Measurements from ENCODE around the gene IGFALS. TPM values are rescaled to one million over a fixed set of nuclear protein-coding genes. Genes with fewer than 3 reads are reported as not detected.
"Not testable (repeated sequence)": the region's sequence is repeated elsewhere in the genome, so short reads cannot be mapped to it uniquely, and the experiment has no call there.

IGFALS gene
- total RNA-seq, 1 donor from 2014 or later: not detected

DNA sequence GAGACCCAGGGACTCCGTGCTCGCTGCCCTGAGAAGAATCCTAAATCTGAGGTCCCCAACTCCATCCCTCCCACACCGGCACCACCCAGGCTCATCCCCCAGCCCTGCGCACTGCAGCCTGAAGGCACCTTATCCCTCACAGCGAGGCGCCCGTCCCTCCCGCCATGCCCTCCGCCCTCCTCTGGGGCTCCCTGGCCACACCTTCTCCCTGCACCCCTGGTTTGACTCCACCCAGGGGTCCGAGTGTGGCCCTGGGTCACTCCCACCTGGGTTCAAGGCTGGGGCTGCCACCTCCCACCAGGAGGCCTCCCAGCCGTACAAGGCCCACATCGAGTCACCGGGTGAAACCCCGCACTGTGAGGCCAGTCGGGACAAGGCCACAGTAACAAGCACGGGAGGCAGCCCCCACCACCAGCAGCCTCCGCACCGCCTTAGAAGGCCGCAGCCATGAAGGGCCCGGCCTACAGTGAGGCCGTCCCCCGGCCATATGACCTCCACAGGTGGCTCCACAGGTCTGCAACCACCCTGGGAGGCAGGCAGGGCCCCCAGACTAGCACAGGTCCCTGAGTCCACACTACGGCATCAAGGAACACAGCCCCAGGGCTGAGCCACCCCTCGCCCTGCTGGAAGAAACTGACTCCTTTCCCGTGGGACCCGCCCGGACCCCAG lies 24.8 kb upstream of the IGFALS start:
- DNase-seq: no peak

DNA sequence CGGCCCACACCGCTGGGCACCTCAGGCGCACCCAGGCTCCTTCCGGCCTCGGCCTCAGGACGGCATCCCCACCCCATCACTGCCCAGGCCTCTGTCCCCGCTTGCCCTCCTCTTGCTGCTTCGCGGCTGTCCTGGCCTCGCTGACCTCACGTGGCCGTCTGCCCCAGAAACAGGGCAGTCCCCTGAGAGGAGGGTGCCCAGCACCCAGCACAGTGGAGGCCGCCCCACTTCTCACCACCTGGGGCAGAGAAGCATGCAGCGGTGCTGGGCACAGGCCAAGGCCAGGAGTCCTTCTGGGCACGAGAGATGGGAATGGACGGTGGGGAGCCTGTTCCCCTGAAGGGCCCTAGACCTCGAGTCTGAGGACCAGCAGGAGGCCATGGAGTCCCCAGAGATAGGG lies 24.2 kb upstream of the IGFALS start:
- DNase-seq: no peak

DNA sequence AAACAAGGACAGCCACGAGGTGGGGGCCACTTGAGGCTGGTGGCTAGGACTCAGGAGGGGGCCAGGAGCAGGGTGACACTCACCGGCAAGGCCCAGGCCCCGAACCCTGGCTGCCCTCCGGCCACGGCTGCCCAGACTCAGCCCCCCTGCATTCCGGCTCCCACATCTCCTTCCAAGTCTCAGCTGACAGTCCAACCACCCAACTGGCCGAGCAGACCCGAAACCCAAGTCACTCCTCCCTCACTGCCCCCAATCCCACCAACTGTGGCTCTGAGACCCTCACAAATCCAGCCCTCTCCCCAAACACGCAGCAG lies 23.7 kb upstream of the IGFALS start:
- DNase-seq: no peak

DNA sequence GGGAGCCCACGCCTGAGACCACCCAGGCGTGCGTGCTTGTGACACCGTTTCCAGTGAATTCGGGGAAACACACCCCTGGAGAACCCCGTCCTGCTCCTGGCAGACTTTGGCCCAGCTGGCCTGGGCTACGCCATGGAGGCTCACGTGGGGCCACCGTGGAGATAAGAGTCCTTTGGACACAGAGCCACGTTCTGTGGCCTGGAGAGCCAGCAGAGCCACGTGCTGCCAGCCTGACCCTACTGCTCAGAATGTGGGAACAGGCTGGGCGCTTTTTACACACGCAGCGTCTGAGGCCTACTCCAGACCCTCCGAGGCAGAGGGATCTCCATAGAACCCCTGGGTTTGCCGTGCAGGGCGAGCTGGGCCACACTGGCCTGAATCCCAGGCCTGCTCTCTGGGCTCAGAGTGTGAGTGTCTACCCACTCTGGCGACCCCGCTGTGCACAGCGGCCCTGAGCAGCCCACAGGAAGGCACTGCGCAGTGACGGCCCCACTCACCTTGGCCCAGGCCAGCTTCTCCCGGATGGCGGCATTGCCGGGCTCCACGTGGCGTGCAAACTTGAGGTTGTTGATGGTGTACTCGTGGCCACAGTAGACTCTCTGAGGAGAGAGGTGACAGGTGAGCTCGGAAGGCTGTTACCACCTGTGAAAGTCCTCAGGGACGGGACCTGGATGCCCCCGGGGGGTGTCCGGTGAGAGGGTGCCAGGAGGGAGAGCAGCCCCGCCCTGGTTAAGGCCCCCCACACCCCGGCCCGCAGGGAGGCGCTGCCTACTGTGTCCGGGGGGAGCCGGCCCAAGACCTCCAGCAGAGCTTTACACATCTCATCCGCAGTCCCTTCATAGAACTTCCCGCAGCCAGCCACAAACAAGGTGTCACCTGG lies 23.1 kb upstream of the IGFALS start:
- no peak for DNase-seq

DNA sequence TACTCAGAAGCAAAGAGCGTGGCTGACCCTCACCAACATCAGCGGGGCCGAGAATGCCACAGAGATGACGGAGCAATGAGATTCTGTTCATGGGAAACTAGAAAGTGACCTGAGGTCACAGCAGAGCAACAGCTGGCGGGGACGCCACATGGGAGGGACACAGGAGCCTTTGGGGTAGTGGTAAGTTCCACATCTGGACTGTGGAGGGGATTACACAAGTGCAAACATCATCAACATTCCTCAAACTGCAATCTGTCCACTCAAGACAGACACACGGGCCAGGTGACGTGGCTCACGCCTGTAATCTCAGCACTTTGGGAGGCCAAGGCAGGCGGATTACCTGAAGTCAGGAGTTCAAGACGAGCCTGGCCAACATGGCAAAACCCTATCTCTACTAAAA lies 22.0 kb upstream of the IGFALS start:
- DNase-seq: no peak

DNA sequence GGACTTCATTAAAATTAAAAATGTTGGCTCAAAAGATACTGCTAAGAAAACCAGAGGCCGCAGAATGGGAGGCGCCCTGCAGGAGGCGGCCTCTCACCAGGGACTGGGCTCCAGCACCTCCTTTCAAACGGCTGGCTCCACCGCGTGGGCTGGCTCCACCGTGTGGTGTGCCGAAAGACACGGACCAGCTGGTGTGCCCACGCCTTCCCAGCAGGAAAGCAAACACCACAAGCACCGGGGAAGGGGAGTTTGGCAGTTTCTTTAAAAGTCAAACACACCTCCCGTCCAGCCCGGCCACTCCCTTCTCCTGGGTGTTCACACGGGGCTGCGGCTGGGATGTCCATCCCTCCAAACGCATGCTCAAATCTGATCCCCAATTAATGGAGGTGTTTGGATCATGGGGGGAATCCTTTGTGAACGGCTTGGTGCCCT lies 19.2 kb upstream of the IGFALS start:
- DNase-seq: no peak

DNA sequence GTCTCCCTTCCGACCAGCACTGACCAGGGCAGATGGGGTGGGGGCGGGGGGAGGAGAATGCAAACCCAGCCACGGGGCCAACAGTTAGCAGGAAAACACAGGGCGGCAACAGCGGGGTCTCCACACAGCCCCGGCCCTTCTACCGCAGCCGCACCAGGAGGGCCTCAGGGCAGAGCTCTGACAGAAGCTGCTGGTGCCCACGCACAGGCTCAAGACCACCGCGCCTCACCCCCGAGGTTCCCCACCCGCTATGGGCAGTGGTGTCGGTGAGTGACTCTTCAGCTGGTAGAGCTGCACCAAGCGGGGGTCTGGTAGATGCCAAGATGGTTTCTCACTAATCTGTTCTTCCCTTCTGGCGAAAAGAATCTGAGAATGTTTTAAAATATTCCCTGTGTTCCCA lies 17.0 kb upstream of the IGFALS start:
- DNase-seq: no peak

DNA sequence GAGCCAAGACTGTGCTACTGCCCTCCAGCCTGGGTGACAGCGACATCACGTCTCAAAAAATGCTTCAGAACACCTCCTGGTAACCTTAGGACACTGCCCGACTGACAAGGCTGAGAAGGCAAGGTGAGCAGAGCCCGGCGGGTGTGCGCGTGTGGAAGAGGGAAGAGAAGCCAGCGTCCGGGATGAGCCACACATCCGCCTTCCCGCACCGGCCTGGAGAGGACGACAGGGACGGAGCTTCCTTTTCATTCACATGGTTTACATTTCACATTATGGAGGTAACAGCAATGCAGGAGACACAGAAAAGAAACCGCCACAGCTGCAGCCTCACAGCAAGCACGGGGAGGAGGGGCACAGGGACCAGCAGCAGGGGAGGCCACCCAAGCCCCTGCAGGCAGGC lies 16.6 kb upstream of the IGFALS start:
- no peak for DNase-seq

DNA sequence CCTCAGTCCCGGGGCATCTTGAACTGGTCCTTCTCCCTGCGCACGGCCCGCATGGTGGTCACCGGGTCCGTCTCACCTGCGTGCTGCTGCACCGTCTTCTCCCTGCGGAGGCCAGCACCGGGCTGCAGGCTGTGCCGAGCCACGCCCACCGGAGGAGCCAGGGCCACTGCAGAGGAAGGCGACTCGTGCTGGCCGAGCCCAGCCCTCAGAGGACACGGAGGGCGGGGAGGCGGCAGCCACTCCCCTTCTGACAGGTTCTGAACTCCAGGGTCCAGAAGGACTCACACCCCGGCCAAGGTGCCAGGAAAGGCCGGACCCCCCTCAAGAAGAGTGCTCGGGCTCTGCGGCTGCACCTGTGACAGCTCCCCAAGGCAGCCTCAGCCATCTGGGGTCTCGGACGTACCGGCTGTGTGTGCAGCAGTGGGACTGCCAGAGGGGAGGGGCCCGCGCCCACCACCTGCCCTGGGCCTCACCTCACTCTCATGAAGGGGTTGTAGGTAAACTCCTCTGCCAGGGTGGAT lies 15.8 kb upstream of the IGFALS start:
- no peak for DNase-seq

DNA sequence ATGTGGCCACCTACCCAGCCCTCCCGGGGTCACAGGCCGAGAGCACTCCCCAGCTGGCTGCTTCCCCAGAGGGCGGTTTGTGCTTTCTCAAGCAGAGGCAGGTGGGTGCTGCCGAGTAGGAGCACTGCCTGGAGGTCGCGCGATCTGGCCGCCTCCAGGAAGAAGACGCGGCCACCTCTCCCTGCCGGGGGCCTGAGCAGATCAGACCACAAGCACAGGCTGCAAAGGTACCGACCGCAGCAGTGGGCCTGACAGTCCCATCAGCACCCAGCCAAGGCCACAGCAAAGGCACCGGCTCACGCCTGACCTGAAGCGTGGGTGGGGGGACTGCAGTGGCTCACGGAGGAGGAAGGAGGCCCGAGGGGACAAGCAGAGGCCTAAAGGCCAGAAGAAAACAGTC lies 15.2 kb upstream of the IGFALS start:
- no peak for DNase-seq

DNA sequence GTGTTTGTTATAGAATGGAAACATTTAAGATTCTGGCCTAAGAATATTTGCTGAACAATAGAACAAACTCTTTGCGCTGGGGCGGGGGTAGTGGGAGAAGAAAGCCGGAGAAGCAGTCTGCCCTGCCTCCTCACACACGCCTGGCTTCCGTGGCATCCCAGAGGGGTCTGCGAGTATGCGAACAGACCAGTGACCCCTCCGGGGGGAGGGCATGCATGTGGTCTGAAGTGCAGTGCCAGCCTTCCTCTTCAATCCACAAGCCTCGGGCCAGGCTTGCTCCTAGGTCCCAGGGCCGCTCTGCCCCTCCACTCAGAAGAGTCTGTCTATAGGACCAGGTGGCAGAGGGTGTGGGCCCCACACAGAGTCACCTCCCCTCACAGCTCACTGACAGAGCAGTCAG lies 14.1 kb upstream of the IGFALS start:
- DNase-seq: no peak

DNA sequence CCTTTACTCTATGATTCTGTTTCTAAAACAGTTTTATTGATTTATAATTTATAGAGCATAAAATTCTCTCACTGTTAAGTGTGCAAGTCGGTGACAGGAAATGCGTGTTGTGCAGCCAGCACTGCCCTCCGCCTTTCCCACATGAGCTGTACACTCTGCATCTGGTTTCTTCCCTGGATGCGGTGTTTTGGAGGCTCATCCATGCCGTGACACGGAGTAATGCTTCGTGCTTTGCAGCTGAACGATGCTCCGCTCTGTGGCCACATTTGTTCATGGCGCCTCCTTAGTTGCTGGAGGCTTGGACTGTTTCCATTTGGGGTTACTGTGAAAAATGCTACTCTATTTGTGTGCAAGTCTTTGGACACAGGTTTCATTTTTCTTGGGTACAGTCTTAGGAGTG lies 7.2 kb upstream of the IGFALS start:
- no peak for DNase-seq

DNA sequence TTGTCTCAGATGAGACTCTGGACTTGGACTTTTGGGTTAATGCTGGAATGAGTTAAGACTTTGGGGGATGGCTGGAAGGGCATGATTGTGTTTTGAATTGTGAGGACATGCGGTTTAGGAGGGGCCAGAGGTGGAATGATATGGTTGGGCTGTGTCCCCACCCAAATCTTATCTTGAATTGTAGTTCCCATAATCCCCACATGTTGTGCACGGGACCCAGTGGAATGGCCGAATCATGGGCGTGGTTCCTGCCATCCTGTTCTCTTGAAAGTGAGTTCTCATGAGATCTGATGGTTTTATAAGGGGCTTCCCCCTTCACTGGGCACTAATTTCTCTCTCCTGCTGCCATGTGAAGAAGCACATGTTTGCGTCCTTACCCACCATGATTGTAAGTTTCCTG lies 5.8 kb upstream of the IGFALS start:
- DNase-seq: not testable (repeated sequence)

DNA sequence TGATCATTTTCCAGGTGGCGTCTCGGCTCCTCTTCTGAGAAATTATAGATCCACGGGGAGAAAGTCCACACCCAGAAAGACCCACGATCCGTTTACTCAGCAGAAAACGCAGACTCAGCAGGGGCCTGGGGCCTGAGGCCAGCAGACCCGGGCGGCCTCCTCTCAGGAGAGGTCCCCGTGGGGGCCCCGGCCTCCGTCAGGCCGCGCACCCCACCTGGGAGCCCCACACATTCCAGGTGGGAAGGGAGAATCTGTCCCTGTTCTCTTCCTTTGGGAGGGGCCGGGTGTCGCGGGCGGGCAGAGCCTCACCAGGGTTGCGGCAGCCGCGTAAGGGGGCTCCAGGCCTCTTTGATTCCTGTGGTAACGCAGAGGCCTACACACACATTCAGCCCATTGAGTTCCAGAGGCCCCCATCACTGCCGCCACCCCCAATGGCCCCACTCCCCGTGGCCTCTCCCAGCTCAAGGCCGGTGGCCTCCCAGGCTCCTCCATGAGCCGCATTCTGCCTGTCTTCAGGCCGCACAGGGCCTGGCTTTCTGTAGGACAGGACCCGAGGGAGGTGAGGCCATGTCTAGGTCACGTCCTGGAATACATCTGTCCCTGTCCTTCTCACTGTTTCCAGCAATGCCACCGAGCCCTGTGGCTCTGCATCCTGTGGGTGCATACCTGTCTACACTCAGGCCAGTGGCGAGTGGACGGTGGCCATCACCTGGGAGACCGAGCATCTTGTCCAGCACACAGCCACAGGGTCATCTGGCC lies 1.6 kb upstream of the IGFALS start:
- no peak for DNase-seq

DNA sequence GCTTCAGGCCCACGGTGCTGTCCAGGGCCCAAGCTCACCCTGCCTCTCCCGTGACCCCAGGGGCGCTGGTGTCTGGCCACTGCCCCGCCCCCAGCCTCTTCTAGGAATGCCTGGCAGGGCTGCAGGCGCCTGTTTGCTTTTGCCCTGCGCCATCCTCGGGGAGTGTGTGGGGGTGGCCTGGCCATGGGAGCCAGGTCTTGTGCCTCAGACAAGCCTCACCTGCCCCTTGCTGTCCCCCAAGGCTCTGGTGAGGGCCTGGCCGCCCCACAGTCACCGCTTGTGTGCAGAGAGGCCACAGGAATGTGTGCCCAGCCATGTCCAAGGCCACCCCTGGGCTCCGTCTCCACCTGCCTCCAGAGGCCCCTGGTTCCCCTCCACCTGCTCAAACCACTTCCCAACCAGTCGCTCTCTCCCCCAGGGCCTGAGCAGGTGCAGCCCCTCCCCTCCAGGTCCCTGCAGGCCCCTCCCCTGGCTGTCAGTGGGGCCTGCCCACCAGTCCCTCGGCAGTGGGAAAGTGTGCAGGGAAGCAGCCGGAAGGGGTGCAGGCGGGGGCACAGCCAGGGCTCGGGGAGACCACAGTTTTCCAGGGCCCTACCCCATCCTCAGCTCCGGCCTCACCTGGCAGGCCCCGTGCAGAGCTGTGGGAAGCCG lies 841 bp upstream of the IGFALS start:
- no peak for DNase-seq

DNA sequence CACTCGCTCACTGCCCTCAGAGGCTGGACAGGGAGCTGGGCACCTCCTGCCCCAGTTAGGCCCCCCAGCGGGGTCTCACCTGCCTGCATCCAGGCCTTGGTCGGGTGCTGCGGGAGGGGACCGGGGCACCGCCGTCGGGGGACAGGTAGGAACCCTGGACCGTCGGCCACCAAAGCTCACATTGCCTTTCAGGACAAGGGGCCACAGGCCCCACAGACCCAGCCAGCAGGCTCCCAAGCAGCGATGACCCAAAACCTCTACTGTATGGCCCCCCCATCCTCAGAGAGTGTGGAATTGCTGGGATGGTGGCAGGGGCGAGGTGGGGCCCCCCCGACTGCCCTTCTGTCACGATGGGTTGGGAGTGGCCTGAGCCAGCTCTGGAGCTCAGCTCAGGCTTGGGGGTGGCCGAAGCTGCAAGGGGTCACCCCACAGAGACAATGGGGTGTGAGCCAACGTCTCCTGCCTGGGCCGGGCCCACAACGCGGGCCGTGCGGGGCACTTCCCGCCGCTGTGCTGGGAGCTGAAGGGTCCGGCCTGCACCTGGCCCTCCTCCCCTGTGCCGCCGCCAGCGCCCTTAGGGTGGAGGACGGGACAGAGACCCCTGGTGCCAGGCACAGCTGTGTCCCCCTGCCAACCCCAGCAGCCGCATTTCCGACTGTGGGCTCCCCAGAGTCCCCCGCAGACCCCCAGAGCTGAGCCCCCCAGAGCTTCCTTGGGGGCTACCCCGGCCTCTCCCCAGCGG lies 498 bp downstream of the IGFALS start:
- no peak for DNase-seq

DNA sequence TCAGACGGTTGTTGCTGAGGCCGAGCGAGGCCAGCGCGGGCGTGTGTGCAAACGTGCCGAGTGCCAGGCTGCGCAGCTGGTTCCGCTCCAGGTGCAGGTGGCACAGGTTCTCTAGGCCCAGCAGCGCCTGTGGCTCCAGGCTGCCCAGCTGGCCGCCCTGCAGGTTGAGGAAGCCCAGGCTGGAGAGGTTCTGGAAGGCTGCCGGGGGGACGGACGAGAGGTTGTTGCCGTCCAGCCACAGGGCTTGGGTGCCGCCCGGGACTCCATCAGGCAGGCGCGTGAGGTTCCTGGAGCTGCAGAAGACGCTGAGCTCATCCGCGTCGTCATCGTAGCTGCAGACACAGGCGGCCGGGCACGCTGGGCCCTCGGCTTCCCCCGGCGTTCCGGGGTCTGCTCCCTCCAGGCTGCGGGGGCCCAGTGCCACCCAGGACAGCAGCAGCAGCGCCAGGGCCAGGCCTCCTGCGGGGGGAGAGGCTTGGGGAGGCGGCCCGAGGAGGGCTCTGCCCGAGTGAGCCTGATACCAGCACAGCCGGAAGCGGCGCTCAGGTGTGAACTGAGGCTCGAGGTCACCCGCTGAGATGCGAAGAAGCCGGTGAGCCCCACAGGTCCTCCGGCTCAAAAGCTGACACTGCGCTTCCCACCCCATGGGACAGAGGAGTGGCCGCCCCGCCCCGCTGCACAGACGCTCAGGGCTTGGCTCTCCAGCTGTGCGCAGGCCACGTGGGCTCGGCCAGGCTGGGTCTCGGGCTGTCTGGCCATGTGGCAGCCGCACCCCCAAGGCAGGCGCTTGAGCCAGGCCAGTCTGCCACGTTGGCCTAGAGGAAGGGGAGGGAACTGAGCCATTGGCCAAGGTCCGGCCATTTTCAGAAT lies 1.3 kb downstream of the IGFALS start:
- DNase-seq: no peak

DNA sequence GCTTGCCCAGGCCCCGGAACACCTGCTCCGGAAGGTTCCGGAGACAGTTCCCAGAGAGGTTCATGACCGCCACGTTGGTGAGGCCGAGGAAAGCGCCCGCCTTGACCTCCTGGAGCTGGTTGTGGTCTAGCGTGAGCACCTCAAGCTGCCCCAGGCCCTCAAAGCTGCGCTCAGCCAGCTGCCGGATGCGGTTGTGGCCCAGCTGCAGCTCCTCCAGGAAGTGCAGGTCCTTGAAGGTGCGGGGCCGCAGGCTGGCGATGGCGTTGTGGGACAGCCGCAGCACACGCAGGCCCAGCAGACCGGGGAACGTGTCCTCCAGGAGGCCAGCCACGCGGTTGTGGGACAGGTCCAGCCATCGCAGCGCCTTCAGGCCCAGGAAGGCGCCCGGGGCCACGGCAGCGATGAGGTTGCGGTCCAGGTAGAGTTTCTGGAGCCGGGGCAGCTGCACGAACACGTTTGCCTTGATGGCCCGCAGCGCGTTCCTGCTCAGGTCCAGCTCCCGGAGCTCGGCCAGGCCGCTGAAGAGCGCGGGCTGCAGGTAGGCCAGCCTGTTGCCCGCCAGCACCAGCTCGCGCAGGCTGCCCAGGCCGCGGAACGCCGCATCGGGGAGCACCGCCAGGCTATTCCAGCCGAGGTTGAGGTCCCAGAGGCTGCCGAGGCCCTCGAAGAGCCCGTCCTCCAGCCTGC lies 2.1 kb downstream of the IGFALS start:
- no peak for DNase-seq

DNA sequence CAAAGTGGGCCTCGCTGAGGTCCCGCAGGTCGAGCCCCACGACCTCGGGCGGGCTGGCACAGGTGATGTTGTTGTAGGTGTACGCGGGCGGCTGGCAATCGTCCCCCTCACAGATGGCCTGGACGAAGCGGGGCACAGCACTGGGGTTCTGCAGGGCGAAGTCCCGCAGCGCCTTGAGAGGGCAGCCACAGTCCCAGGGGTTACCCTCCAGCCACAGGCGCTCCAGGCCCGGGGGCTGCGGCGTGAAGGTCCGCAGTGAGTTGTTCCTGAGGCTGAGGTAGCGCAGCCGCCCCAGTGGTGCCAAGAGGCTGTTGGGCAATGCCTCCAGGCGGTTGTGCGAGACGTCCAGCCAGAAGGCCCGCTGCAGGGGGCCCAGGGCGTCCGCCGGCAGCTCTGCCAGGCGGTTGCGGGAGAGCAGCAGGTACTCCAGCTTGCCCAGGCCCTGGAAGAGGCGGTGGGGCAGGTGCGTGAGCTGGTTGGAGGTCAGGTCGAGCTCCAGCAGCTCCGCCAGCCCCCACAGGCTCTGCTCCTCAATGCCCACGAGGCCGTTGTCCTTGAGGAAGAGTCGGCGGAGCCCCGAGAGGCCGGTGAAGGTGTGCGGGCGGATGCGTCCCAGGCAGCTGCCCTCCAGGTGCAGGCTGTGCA lies 2.8 kb downstream of the IGFALS start:
- no peak for DNase-seq

DNA sequence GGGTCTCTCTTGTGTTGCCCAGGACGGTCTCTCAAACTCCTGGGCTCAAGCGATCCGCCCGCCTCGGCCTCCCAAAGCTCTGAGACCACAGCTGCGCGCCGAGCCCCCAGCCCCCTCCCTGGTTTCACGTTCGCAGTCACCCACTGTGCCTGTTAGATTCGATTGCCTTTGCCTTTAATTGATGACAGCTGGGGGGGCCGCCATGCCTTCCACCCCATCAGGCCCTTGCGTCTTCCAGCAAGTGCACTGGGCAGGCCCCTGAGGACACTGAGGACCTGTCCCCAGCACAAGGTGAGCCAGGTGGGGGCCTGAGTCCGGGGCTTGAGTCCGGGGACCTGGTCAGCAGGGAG lies 3.3 kb downstream of the IGFALS start:
- no peak for DNase-seq

Measured in skin of body (tissue), 2 donors.